Caco-2 (cell line): ENCODE results near the gene TNNT2. TPM values are rescaled to one million over a fixed set of nuclear protein-coding genes. Genes with fewer than 3 reads are reported as not detected.

ENCODE experiments used
- BruUV-seq: library from RNA; stranded (reverse); fragments of 400-500 nt; replicated peaks from 2 replicates; lab custom pipeline; 2021; lab: Mats Ljungman, UMichigan
- CTCF ChIA-PET: fragments of 300-600 bp; sonication (Branson Sonifier 250); formaldehyde crosslinking; loops from one replicate; lab custom pipeline; 2022; ENCODE audit warnings: antibody characterized with exemption; lab: Charles Lee
- POLR2A ChIA-PET: fragments of 300-600 bp; sonication (Branson Sonifier 250); formaldehyde crosslinking; loops from one replicate; lab custom pipeline; 2022; ENCODE audit warnings: antibody characterized with exemption; lab: Charles Lee
- DNase-seq, 2 experiments: peaks; one replicate each; pipeline versions ENCODE4 v3.0.0 to v3.0.0-alpha.2; 2020 to 2022
- H3K27me3 ChIP-seq: replicated peaks from 2 replicates; pipeline ENCODE4 v1.6.0; 2011; ENCODE audit warnings: low read length; ENCODE audit not compliant: control insufficient read depth, insufficient read depth
- H3K36me3 ChIP-seq: 2 replicates; pipeline ENCODE4 v1.5.1; 2011; ENCODE audit warnings: low read length; ENCODE audit not compliant: control insufficient read depth, insufficient read depth
- H3K4me1 ChIP-seq: fragments of 250-450 bp; sonication (Bioruptor Pico); 2 replicates; pipeline ENCODE4 v1.5.1; 2020; ENCODE audit warnings: mild to moderate bottlenecking
- H3K4me3 ChIP-seq: 2 replicates; pipeline ENCODE4 v1.5.1; 2011; ENCODE audit warnings: low read depth, mild to moderate bottlenecking, control low read depth, low read length
- H3K9me3 ChIP-seq: fragments of 250-450 bp; sonication (Bioruptor Pico); 2 replicates; pipeline ENCODE4 v1.5.1; 2020; ENCODE audit warnings: mild to moderate bottlenecking, moderate library complexity
- H3K27ac Mint-ChIP-seq: one replicate; pipeline ENCODE4 v1.8.0; 2022; ENCODE audit warnings: mixed read lengths; ENCODE audit not compliant: unreplicated experiment
- H3K27me3 Mint-ChIP-seq: one replicate; pipeline ENCODE4 v1.8.0; 2022; ENCODE audit warnings: mixed read lengths; ENCODE audit not compliant: insufficient read depth, unreplicated experiment
- H3K36me3 Mint-ChIP-seq: one replicate; pipeline ENCODE4 v1.8.0; 2022; ENCODE audit warnings: mild to moderate bottlenecking, mixed read lengths; ENCODE audit not compliant: insufficient read depth, unreplicated experiment
- H3K4me1 Mint-ChIP-seq: one replicate; pipeline ENCODE4 v1.8.0; 2022; ENCODE audit warnings: low read depth, mixed read lengths; ENCODE audit not compliant: unreplicated experiment
- H3K4me3 Mint-ChIP-seq: one replicate; pipeline ENCODE4 v1.8.0; 2022; ENCODE audit warnings: mild to moderate bottlenecking, moderate library complexity, mixed read lengths; ENCODE audit not compliant: unreplicated experiment
- H3K9me3 Mint-ChIP-seq: one replicate; pipeline ENCODE4 v1.8.0; 2022; ENCODE audit warnings: mixed read lengths; ENCODE audit not compliant: unreplicated experiment
- intact Hi-C: fragments of 100-400 bp; cut with micrococcal nuclease; formaldehyde crosslinking; loops from one replicate; pipeline ENCODE4 v1.10.0; 2022; ENCODE audit not compliant: unreplicated experiment
- total RNA-seq: library from RNA; stranded (reverse); gene quantifications from 2 replicates; pipeline ENCODE4 v1.2.3, GENCODE V29; 2022
- TF ChIP-seq, protein P1 (sequence below), 2 experiments: fragments of 200-600 bp in 1 of 2; IDR thresholded peaks; 1 replicate in 1 of 2; 2 replicates in 1 of 2; pipeline versions ENCODE4 v1.5.1 to v1.8.0; 2011 to 2022; ENCODE audit warnings: antibody characterized with exemption in 1 of 2, control low read depth in 1 of 2, inconsistent platforms in 1 of 2, low read depth in 1 of 2, low read length in 1 of 2, mild to moderate bottlenecking in 1 of 2, moderate library complexity in 1 of 2; ENCODE audit not compliant: insufficient read depth in 1 of 2, severe bottlenecking in 1 of 2, unreplicated experiment in 1 of 2

Gene TNNT2
- total RNA-seq, 1 experiment from 2014 or later = 7.3 TPM

DNA sequence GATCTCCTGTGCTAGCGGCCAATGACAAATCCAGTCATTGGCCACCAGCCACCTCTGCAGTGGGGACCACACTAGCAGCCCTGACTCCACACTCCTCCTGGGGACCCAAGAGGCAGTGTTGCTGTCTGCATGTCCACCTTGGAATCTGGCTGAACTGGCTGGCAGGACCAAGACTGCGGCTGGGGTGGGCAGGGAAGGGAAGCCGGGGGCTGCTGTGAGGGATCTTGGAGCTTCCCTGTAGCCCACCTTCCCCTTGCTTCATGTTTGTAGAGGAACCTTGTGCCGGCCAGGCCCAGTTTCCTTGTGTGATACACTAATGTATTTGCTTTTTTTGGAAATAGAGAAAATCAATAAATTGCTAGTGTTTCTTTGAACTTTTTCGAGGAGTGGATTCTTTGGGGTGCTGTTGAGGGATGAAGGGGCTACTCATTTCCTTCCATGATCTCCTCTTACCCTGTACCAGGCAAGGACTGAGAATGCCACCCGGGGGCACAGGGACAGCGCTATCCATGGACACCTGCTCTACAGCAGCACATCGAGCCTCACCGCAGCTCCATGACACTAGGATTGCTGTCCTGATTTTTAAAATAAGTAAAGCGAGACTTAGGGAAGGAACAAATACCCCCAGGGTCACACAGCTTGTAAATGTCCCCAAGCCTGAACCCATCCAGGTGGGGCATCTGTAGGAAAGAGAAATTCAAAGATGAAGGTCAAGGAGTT is 44.7 kb downstream of the TNNT2 start:
- Mint-ChIP-seq H3K27me3 (peaks cover 6% of the 10 kb centered on the region), H3K4me1 (no peaks in the 10 kb centered on the region), H3K27ac (no peak overlapping the region), H3K4me3 (no peak overlapping the region), H3K9me3 (no peaks in the 10 kb centered on the region), H3K36me3 (no peaks in the 10 kb centered on the region)
- H3K4me3 ChIP-seq = no peak overlapping the region
- BruUV-seq = no TSS peak
- H3K27me3 ChIP-seq = no peaks in the 10 kb centered on the region
- no peaks in the 10 kb centered on the region for H3K9me3 ChIP-seq
- no peaks in the 10 kb centered on the region for H3K4me1 ChIP-seq
- ChIA-PET CTCF (no interaction called here), POLR2A (no interaction called here)
- H3K36me3 ChIP-seq = no peaks in the 10 kb centered on the region
- TF ChIP-seq, protein P1, sequence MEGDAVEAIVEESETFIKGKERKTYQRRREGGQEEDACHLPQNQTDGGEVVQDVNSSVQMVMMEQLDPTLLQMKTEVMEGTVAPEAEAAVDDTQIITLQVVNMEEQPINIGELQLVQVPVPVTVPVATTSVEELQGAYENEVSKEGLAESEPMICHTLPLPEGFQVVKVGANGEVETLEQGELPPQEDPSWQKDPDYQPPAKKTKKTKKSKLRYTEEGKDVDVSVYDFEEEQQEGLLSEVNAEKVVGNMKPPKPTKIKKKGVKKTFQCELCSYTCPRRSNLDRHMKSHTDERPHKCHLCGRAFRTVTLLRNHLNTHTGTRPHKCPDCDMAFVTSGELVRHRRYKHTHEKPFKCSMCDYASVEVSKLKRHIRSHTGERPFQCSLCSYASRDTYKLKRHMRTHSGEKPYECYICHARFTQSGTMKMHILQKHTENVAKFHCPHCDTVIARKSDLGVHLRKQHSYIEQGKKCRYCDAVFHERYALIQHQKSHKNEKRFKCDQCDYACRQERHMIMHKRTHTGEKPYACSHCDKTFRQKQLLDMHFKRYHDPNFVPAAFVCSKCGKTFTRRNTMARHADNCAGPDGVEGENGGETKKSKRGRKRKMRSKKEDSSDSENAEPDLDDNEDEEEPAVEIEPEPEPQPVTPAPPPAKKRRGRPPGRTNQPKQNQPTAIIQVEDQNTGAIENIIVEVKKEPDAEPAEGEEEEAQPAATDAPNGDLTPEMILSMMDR (IDR thresholded peaks at IDR 0.05; ENCODE audit: insufficient read depth in 1 of 2, low read depth in 1 of 2, low read length in 1 of 2, severe bottlenecking in 1 of 2, unreplicated experiment in 1 of 2) = no peak
- DNase-seq = no peak
- intact Hi-C loops = no loop called here

DNA sequence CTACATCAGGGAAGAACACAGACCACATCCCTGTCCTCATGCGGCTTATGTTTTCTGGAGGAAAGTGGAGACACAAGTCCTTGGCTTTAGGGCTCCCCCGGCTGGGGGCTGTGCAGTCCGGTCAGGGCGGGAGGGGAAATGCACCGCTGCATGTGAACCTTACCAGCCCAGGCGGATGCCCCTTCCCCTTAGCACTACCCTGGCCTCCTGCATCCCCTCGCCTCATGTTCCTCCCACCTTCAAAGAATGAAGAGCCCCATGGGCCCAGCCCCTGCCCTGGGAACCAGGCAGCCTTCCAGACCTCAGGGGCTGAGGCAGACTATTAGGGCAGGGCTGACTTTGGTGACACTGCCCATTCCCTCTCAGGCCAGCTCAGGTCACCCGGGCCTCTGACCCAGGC is 45.5 kb downstream of the TNNT2 start:
- Histone ChIP-seq H3K27me3 (no peaks in the 10 kb centered on the region; the same call in 1 of the 2 replicates), H3K4me3 (no peak overlapping the region), H3K9me3 (no peaks in the 10 kb centered on the region), H3K36me3 (no peaks in the 10 kb centered on the region), H3K4me1 (no peaks in the 10 kb centered on the region)
- Mint-ChIP-seq H3K4me1 (no peaks in the 10 kb centered on the region), H3K4me3 (no peak overlapping the region), H3K27me3 (peaks cover 9% of the 10 kb centered on the region), H3K9me3 (no peaks in the 10 kb centered on the region), H3K36me3 (no peaks in the 10 kb centered on the region), H3K27ac (no peak overlapping the region)
- ChIA-PET POLR2A (no interaction called here), CTCF (no interaction called here)
- intact Hi-C loops = no loop called here
- BruUV-seq = no TSS peak
- DNase-seq = no peak
- TF ChIP-seq, protein P1 (IDR thresholded peaks at IDR 0.05; ENCODE audit: insufficient read depth in 1 of 2, low read depth in 1 of 2, low read length in 1 of 2, severe bottlenecking in 1 of 2, unreplicated experiment in 1 of 2) = no peak

DNA sequence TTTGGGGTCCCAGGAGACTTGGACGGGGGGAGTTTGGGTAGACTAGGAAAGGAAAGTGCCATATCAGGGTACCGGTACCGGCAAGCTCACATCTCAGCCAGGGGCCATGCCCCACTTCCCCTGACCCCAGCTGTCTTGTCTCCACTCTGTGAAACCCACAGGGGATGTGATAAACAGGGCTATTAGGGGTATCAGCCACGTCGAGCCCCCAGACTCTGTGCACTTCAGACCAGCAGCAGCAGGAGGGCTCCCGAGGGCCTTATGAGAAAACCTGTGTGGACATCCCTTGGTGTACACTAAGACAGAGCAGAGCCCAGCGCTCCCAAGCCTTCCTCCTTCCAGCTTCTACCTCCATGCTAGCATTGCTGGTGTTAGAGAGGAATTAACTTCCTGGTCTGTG is 46.3 kb downstream of the TNNT2 start:
- no peaks in the 10 kb centered on the region for H3K4me1 ChIP-seq

More for the DNA sequence above, 46.3 kb downstream of the TNNT2 start:
- Mint-ChIP-seq H3K4me3 (no peak overlapping the region), H3K27me3 (peaks cover 12% of the 10 kb centered on the region), H3K9me3 (no peaks in the 10 kb centered on the region), H3K4me1 (no peaks in the 10 kb centered on the region), H3K36me3 (no peaks in the 10 kb centered on the region), H3K27ac (no peak overlapping the region)
- TF ChIP-seq, protein P1 (IDR thresholded peaks at IDR 0.05; ENCODE audit: insufficient read depth in 1 of 2, low read depth in 1 of 2, low read length in 1 of 2, severe bottlenecking in 1 of 2, unreplicated experiment in 1 of 2) = no peak
- H3K4me3 ChIP-seq = no peak overlapping the region
- no peak for DNase-seq
- no peaks in the 10 kb centered on the region for H3K9me3 ChIP-seq
- no peaks in the 10 kb centered on the region for H3K36me3 ChIP-seq
- intact Hi-C loops = no loop called here
- H3K27me3 ChIP-seq = no peaks in the 10 kb centered on the region; the same call in 1 of the 2 replicates
- CTCF ChIA-PET = no interaction called here
- POLR2A ChIA-PET = no interaction called here
- no TSS peak for BruUV-seq
